ENCODE data around the gene INTS13. TPM values are rescaled to one million over a fixed set of nuclear protein-coding genes. Genes with fewer than 3 reads are reported as not detected.
A peak's percentile ranks its signal among the peaks of the same experiment; 100 is the strongest.

The INTS13 gene
- total and polyA plus RNA-seq, 2 of the 4 experiments (the other 2 are of a cell fraction): 9.9 to 31.9 TPM

DNA sequence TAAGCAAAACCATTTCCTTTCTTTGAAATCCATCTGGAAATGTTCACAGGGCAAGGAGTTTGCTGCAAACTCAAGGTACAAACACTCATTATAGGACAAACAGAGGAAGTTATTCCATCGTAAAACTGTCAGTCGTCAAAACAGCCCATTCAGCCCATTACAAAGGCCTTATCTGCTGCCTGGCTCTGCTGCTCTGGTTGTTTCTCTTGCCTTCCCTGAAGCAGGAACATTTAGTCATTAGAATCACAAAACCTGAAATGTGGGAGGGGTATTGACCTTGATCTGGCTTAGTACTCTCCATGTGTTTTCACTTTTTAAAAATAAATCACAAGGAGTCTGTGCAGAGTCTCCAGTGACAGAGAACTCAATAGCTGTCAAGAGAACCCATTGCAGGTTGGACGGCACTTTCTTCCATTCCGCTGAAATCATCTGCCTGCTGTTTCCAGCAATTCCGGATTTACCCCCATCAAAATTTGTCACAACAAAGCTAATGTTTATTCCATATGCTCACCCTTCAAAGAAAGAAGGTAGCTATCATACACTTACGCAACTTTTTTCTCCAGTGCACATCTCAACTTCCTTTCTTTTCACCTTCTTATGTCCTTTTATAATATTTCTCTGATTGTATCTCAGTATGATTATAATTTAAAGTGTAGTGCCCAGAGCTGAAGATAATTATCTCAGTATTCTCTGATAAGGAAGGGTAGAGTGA lies 80.2 kb downstream of the INTS13 start:
- CTCF ChIA-PET: no interaction called here
- no peak overlapping the region for H3K27ac ChIP-seq (ENCODE audit: insufficient read depth, low read length)

More for the DNA sequence above, 80.2 kb downstream of the INTS13 start:
- no peak overlapping the region for H2BK5ac ChIP-seq (ENCODE audit: low read depth, low read length, poor library complexity, severe bottlenecking)
- H3K4me1 ChIP-seq (ENCODE audit: control insufficient read depth, insufficient read depth, low read length): 0 out of 2 replicates have a peak, but pooled peaks cover 2% of the 10 kb centered on the region
- intact Hi-C loops (cut with micrococcal nuclease): no loop called here
- no peak overlapping the region for H2AK5ac ChIP-seq (ENCODE audit: low read depth, low read length)
- BruUV-seq (replicated peaks): no TSS peak
- no peak overlapping the region for H3K56ac ChIP-seq (ENCODE audit: extremely low read depth, insufficient read depth, low read length)
- no peak overlapping the region for H2AK9ac ChIP-seq (replicated peaks; ENCODE audit: low read depth, low read length, poor library complexity)
- no peaks in the 10 kb centered on the region for H3K79me1 ChIP-seq (ENCODE audit: low read depth in 1 of 2, low read length in 2 of 2)
- no peak overlapping the region for H4K5ac ChIP-seq (ENCODE audit: low read depth, low read length)
- ATAC-seq (ENCODE audit: low read depth) (no peak), DNase-seq (no peak)
- H3K9ac ChIP-seq (ENCODE audit: low read depth, low read length): no peak overlapping the region
- H3K14ac ChIP-seq (replicated peaks; ENCODE audit: low read depth, low read length): no peak overlapping the region
- H4K91ac ChIP-seq (ENCODE audit: insufficient read depth, low read depth, low read length): no peak overlapping the region
- H3K4me3 ChIP-seq (ENCODE audit: insufficient read depth, low read depth, low read length): no peak overlapping the region
- no peak overlapping the region for H3K18ac ChIP-seq (ENCODE audit: low read depth, low read length)
- no peak overlapping the region for H4K8ac ChIP-seq (ENCODE audit: low read depth in 2 of 2, low read length in 2 of 2)
- no peak overlapping the region for H2BK120ac ChIP-seq (ENCODE audit: low read depth, low read length)
- H2BK20ac ChIP-seq (ENCODE audit: low read depth, low read length): no peak overlapping the region
- no peaks in the 10 kb centered on the region for H3K9me3 ChIP-seq (ENCODE audit: control insufficient read depth, insufficient read depth, low read length)
- H4K20me1 ChIP-seq (ENCODE audit: insufficient read depth, low read length): no peaks in the 10 kb centered on the region
- H3K4me2 ChIP-seq (ENCODE audit: low read depth, low read length): no peak overlapping the region
- no peak overlapping the region for H3K23ac ChIP-seq (ENCODE audit: low read depth, low read length)
- H3K9me1 ChIP-seq (ENCODE audit: insufficient read depth, low read length): 0 out of 2 replicates have a peak, but pooled peaks cover 3% of the 10 kb centered on the region
- in situ Hi-C loops (cut with MboI; ENCODE audit: low sequenced_read_pairs): no loop called here
- 40% methylated on average over 1 of the region's 6 CpGs; no CpG with 5 or more reads in 1 of the 2 experiments for WGBS, 2 experiments (ENCODE audit: extremely low coverage in 2 of 2, insufficient read length in 1 of 2)
- no peak overlapping the region for H3K4ac ChIP-seq (ENCODE audit: low read depth, low read length)
- no peak overlapping the region for H2BK15ac ChIP-seq (ENCODE audit: low read depth, low read length)
- no peak overlapping the region for H2AFZ ChIP-seq (replicated peaks; ENCODE audit: low read length, poor library complexity)
- H3K27me3 ChIP-seq (ENCODE audit: control insufficient read depth, insufficient read depth, low read length): peaks cover 13% of the 10 kb centered on the region
- POLR2A ChIA-PET (ENCODE audit: unreplicated experiment): no interaction called here
- dilution Hi-C loops (cut with HindIII; ENCODE audit: low sequenced_read_pairs, unreplicated experiment): no loop called here
- peak; percentile 45; the same call in 1 of the 2 replicates for TF ChIP-seq CEBPB (IDR thresholded peaks at IDR 0.05; ENCODE audit: low read depth, low read length)
- TF ChIP-seq BHLHE40 (IDR thresholded peaks at IDR 0.05; ENCODE audit: low read depth, low read length): no peak
- H3K36me3 ChIP-seq (ENCODE audit: control insufficient read depth, insufficient read depth, low read length): no peaks in the 10 kb centered on the region

All from IMR-90 (cell line).